Measurements from ENCODE around the gene TAF9.
A peak's percentile ranks its signal among the peaks of the same experiment; 100 is the strongest.
"Not testable (repeated sequence)": the region's sequence is repeated elsewhere in the genome, so short reads cannot be mapped to it uniquely, and the experiment has no call there.

TAF9 gene

GRCh38 chr5:69335341-69335935 lies 33.9 kb downstream of the TAF9 start:
- TF ChIP-seq CTCF (IDR thresholded peaks at IDR 0.05; ENCODE audit: control insufficient read depth, extremely low read depth, insufficient read depth) = no peak
- DNase-seq (ENCODE audit: low read depth) = no peak
- H3K4me3 ChIP-seq (ENCODE audit: low read depth, low read length) = no peak overlapping the region

GRCh38 chr5:69334793-69335268 lies 34.5 kb downstream of the TAF9 start:
- no peak overlapping the region for H3K4me3 ChIP-seq (ENCODE audit: low read depth, low read length)
- DNase-seq (ENCODE audit: low read depth) = peak; percentile 52
- TF ChIP-seq CTCF (IDR thresholded peaks at IDR 0.05; ENCODE audit: control insufficient read depth, extremely low read depth, insufficient read depth) = peak; percentile 92

- DNase-seq (ENCODE audit: low read depth); H3K4me3 ChIP-seq (ENCODE audit: low read depth, low read length): not testable (repeated sequence)
These were observed 35.5 kb downstream of the TAF9 start for GRCh38 chr5:69333668-69334315.

- TF ChIP-seq CTCF (IDR thresholded peaks at IDR 0.05; ENCODE audit: control insufficient read depth, extremely low read depth, insufficient read depth) = no peak
- DNase-seq (ENCODE audit: low read depth) = peak; percentile 25
- peak overlapping the region; percentile 86 for H3K4me3 ChIP-seq (ENCODE audit: low read depth, low read length)
These were observed 37.5 kb downstream of the TAF9 start for GRCh38 chr5:69331528-69332445.

DNA sequence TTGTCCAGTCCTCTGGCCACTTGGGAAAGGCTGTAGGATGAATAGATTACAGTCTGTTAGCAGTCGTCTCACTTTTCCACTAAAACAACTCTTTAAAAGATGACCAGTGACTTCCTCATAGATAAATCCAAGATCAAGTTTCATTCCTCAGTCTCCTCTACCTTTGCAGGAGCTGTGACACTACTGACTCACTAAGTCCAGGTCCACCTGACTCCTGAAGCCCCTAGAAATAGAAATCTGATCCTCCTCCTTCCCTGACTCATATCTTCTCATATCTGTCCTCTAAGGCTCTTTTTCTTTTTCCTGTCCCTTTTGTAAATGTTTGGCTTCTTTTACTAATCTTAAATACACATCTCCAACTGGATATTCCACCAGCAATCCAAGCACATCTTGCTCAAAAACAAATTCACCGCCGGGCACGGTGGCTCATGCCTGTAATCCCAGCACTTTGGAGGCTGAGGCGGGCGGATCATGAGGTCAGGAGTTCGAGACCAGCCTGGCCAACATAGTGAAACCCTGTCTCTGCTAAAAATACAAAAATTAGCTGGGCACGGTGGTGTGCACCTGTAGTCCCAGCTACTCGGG lies 39.3 kb downstream of the TAF9 start:
- DNase-seq (ENCODE audit: low read depth) = peak; percentile 11
- H3K4me3 ChIP-seq (ENCODE audit: low read depth, low read length) = no peak overlapping the region
- TF ChIP-seq CTCF (IDR thresholded peaks at IDR 0.05; ENCODE audit: control insufficient read depth, extremely low read depth, insufficient read depth) = no peak

- no peak for TF ChIP-seq CTCF (IDR thresholded peaks at IDR 0.05; ENCODE audit: control insufficient read depth, extremely low read depth, insufficient read depth)
- no peak for DNase-seq (ENCODE audit: low read depth)
- no peak overlapping the region for H3K4me3 ChIP-seq (ENCODE audit: low read depth, low read length)
These were observed 43.0 kb downstream of the TAF9 start for GRCh38 chr5:69326365-69326764.

DNA sequence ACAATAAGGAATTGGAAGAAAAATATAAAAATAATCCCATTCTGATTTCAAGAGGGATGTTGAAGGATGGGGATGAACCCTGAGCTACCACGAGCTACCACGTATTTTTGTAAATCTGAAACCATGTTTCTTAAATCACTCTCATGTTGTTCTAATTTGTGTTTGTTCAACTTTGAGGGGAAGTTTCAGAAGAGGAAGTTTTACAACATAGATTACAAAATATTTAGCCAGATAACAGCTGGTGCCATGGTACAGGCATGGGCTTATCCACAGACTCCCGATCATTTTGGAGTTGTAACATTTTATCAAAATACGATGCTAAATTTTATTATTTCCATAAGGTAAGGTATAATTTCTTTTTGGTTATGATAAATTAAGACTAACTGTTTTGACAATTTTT lies 51.9 kb downstream of the TAF9 start:
- TF ChIP-seq CTCF (IDR thresholded peaks at IDR 0.05; ENCODE audit: control insufficient read depth, extremely low read depth, insufficient read depth) = no peak
- DNase-seq (ENCODE audit: low read depth) = no peak
- no peak overlapping the region for H3K4me3 ChIP-seq (ENCODE audit: low read depth, low read length)

Measured in LNCaP clone FGC (cell line).